Measurements from ENCODE around the gene SZRD1.

DNA sequence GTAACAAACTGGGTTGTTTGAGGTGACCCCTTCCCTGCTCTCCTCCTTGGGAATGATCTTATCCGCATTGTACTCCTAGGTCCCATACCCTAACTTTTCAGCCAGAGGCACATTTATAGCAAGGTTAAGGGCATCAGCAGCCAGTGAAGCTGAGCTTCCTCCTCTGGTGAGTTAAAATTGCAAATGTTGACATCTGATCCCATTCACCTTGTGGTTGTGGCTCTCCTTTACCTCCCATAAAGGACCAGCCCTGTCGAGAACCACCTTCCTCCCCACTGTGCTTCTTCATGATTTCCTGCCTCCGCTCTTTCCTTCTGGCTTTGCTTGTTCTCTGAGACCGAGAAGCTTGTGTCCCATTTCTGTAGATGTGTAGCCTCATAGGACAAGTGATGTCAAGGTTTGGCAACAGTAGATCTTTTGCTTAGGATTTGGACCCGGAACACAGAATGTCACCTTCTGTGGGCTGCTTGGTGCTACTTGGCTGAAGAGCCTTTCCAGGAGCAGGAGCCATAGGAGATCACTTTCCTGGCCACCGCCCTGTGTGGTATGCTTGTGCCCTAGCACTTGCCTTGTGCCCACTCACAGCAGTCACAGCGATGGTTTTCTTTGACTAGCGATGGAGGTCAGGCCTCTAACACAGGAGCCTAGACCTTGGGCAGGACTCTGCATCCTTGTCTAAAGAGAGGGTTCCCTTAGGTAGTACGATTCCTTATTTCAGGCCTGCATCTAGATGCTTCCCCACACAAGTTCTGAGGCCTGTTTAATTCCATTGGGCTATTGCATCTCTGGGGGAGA lies 18.8 kb downstream of the SZRD1 start:
- TF ChIP-seq, protein P1, sequence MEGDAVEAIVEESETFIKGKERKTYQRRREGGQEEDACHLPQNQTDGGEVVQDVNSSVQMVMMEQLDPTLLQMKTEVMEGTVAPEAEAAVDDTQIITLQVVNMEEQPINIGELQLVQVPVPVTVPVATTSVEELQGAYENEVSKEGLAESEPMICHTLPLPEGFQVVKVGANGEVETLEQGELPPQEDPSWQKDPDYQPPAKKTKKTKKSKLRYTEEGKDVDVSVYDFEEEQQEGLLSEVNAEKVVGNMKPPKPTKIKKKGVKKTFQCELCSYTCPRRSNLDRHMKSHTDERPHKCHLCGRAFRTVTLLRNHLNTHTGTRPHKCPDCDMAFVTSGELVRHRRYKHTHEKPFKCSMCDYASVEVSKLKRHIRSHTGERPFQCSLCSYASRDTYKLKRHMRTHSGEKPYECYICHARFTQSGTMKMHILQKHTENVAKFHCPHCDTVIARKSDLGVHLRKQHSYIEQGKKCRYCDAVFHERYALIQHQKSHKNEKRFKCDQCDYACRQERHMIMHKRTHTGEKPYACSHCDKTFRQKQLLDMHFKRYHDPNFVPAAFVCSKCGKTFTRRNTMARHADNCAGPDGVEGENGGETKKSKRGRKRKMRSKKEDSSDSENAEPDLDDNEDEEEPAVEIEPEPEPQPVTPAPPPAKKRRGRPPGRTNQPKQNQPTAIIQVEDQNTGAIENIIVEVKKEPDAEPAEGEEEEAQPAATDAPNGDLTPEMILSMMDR (IDR thresholded peaks at IDR 0.05) = no peak
- TF ChIP-seq POLR2A (IDR thresholded peaks at IDR 0.05) (no peak), EP300 (IDR thresholded peaks at IDR 0.05) (no peak), POLR2AphosphoS5 (IDR thresholded peaks at IDR 0.05) (no peak)

Data from gastroesophageal sphincter (tissue), 3 donors.